Daoy (cell line): Measurements from ENCODE around the gene EIF3C. TPM values are rescaled to one million over a fixed set of nuclear protein-coding genes. Genes with fewer than 3 reads are reported as not detected.
"Not testable (repeated sequence)": the region's sequence is repeated elsewhere in the genome, so short reads cannot be mapped to it uniquely, and the experiment has no call there.

ENCODE experiments used
- DNase-seq: peaks from one replicate; pipeline ENCODE4 v3.0.0-alpha.2; 2015; ENCODE audit warnings: low read depth
- total RNA-seq: library from RNA; depleted of rRNA; stranded (reverse); fragments of >200 nt; shearing (Covaris generic); gene quantifications from 2 replicates; pipeline ENCODE4 v1.2.3, GENCODE V29; 2014; rRNA removed

The EIF3C gene
- total RNA-seq, 1 experiment from 2014 or later: 102 TPM

DNA sequence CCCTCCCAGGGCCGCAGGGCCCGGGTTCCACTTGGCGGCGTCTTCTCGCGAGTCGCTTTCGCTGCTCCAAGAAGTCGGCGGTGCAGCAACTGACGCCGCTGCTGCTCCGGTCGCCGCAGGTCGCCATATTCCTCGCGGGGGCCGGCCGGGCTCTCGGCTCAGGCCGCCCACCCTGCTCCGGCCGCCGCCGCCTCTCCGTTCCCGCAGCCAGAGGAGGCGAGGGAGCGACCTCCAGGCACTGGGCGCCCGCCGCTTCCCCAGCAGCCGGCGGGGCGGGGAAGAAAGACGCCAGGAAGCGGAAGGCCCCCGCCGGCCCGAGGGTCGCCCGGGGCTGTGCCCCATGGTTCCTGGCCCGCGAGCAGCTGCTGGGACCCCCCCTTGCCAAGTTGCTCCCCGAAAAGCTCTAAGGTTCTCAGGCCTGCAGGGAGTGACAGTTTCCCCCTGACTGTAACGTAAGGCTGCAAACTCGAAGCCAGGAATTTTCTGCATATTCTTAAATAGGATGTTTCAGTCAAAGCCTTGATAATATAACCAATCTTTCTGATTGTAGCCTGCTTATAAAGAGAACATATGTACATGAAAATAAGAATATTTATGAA, 39.3 kb downstream of the EIF3C start:
- not testable (repeated sequence) for DNase-seq

DNA sequence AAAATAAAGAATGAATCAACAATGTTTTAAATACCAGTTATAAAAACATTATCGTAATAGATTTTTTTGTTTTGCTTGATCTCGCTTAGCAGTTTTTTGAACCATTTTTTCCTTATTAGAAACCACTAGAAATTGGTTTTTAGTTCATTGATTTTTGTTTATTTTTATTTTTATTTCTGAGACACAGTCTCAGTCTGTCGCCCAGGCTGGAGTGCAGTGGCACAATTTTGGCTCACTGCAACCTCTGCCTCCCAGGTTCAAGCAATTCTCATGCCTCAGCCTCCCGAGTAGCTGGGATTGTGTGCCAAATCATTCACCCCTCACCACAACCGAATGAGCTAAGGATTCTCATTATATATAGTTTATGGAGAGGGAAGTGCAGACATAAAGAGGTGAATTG, 40.2 kb downstream of the EIF3C start, which contains the start of gene NPIPB9:
Gene NPIPB9, plus strand, starts transcription at position 301 of the 400 bp plus-strand sequence.
- DNase-seq: not testable (repeated sequence)

DNA sequence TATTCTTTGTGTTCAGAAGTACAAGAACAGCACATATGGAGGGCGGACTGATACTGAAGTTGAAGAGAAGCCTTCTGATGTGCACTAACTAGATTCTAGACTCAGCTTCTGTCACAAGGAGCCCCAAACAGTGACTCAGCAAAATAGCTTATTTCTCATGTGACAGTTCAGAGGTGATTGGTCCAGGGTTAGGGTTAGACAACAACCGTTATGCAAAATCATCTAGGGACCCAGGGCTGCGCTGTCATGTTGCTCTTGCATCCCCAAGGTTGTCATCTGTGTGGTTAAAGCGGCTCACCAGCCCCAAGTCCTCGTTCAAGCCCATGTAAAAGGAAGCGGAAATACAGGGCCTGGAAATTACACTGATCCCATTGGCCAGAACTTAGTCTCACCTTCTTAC, 70.4 kb downstream of the EIF3C start:
- not testable (repeated sequence) for DNase-seq

DNA sequence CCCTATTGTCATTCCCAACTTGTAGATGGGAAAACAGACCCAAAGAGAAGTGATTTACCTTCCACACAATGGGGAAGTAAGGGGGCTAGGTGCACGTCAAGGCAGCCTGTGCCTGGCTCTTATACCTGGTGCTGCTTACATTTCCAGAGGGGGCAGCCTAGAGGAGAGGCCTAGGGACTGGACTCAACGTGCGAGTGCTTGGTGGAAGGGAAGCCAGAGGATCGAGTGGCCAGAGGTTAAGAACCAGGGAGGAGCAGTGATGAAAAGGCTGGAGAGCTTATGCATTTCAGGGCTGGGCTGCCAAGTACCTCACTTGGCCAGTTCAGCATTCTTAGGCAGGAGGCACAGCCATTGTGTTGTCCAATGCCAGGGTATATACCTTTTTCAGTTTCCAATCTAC, 71.1 kb downstream of the EIF3C start:
- DNase-seq: not testable (repeated sequence)

Other genes starting within 250 kb of the EIF3C start
- gene NPIPB7, start 239.1 kb upstream of the EIF3C start, total RNA-seq: not detected in 2 replicates
- gene CLN3, start 219.4 kb upstream of the EIF3C start, total RNA-seq: 4.7 and 7.4 TPM in 2 replicates
- 0.06 TPM in 1 of 2 replicates, not detected in the other for gene APOBR, start 216.8 kb upstream of the EIF3C start, total RNA-seq
- not detected in 2 replicates for gene IL27, start 204.6 kb upstream of the EIF3C start, total RNA-seq
- gene NUPR1, start 172.5 kb upstream of the EIF3C start, total RNA-seq: 1.5 and 19.5 TPM in 2 replicates
- gene SGF29, start 157.5 kb upstream of the EIF3C start, total RNA-seq: 24.3 and 27.8 TPM in 2 replicates
- gene SULT1A2, start 114.4 kb upstream of the EIF3C start, total RNA-seq: not detected in 2 replicates
- 2.4 and 4.1 TPM in 2 replicates for gene SULT1A1, start 101.4 kb upstream of the EIF3C start, total RNA-seq
- not detected in 2 replicates for gene NPIPB8, start 73.4 kb upstream of the EIF3C start, total RNA-seq
- gene NPIPB9, start 40.3 kb downstream of the EIF3C start, total RNA-seq: not detected in 2 replicates
- 25.4 and 30.5 TPM in 2 replicates for gene ATXN2L, start 111.5 kb downstream of the EIF3C start, total RNA-seq
- 157 and 180 TPM in 2 replicates for gene TUFM, start 134.9 kb downstream of the EIF3C start, total RNA-seq
- gene SH2B1, start 152.4 kb downstream of the EIF3C start, total RNA-seq: 10.7 and 19.4 TPM in 2 replicates
- gene ATP2A1, start 167.0 kb downstream of the EIF3C start, total RNA-seq: 0.48 TPM in 1 of 2 replicates, not detected in the other
- gene RABEP2, start 213.8 kb downstream of the EIF3C start, total RNA-seq: 30.2 and 54.1 TPM in 2 replicates
- not detected in 2 replicates for gene CD19, start 220.5 kb downstream of the EIF3C start, total RNA-seq
- gene NFATC2IP, start 239.5 kb downstream of the EIF3C start, total RNA-seq: 19.7 and 31.7 TPM in 2 replicates